Activated T-helper 17 cell treated with anti-CD3 and anti-CD28 coated beads, Interleukin-2, amount 50 U/mL, for 72 hours (primary cell): Measurements from ENCODE around the gene WDSUB1. TPM values are rescaled to one million over a fixed set of nuclear protein-coding genes. Genes with fewer than 3 reads are reported as not detected.
A peak's percentile ranks its signal among the peaks of the same experiment; 100 is the strongest.

Source experiments
- ATAC-seq: fragments of 150-1000 bp; cut with Tn5 transposase; replicated peaks from 2 replicates; pipeline ENCODE4 v1.10.0; 2021; ENCODE audit warnings: mild to moderate bottlenecking, moderate library complexity
- H3K27ac Mint-ChIP-seq: one replicate; pipeline ENCODE4 v1.8.0; 2022; ENCODE audit warnings: mixed read lengths
- H3K27me3 Mint-ChIP-seq: one replicate; pipeline ENCODE4 v1.8.0; 2022; ENCODE audit warnings: mixed read lengths
- H3K36me3 Mint-ChIP-seq: one replicate; pipeline ENCODE4 v1.8.0; 2022; ENCODE audit warnings: low read depth, mild to moderate bottlenecking, mixed read lengths
- H3K4me1 Mint-ChIP-seq: one replicate; pipeline ENCODE4 v1.8.0; 2022; ENCODE audit warnings: mixed read lengths
- H3K4me3 Mint-ChIP-seq: one replicate; pipeline ENCODE4 v1.8.0; 2022; ENCODE audit warnings: mild to moderate bottlenecking, mixed read lengths
- H3K9me3 Mint-ChIP-seq: one replicate; pipeline ENCODE4 v1.8.0; 2022; ENCODE audit warnings: mixed read lengths
- total RNA-seq, 2 donors: library from RNA; stranded (reverse); gene quantifications; one replicate each; pipeline ENCODE4 v1.2.3, GENCODE V29; 2022

The WDSUB1 gene, protein sequence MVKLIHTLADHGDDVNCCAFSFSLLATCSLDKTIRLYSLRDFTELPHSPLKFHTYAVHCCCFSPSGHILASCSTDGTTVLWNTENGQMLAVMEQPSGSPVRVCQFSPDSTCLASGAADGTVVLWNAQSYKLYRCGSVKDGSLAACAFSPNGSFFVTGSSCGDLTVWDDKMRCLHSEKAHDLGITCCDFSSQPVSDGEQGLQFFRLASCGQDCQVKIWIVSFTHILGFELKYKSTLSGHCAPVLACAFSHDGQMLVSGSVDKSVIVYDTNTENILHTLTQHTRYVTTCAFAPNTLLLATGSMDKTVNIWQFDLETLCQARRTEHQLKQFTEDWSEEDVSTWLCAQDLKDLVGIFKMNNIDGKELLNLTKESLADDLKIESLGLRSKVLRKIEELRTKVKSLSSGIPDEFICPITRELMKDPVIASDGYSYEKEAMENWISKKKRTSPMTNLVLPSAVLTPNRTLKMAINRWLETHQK
- 1 to 10 TPM; 7.6 to 7.8 TPM for total RNA-seq

DNA sequence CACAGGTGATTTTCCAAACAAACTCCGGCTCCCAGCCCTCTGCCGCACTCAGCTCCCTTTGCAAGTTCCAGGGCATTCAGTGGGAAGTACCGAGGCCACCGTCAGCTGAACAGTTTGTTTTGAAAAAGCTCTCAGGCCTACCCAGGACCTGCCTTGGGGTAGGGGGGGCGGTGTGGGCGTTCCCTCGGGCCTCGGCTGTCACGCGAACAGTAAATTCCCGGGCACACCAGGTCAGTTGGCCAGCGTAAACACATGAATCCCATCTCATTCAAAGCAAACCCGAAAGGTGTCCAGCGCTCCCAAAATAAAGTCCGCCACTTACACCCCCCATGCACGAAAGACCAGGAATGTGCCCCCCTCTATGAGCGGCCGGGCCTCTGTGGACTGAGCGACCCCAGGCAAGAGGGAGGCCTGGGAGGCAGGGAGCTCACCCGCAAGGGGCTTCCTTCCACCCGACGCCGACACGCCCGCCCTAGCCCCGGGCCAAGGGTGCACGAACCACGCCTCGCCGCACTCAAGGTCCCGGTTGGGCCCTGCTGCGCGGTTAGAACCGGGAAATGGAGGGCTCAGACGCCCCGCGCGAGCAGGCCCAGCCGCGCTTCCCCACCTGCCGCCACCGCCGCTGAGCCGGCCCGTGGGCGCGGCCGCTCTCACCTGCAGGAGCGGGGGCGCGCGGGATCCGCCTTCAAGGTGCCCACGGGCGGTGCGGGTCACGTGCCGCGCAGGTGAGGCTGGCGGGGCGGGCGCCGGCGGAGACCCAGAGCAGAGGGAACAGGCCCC is at the start of gene WDSUB1:
WDSUB1 (minus strand) TSS at position 775 of the 780 bp plus-strand sequence. CDS start 3,634 bp downstream, outside the sequence.
- Mint-ChIP-seq H3K4me1 (peaks cover 13% of the 10 kb centered on the region), H3K4me3 (peak within 1 kb of the TSS; percentile 87), H3K27me3 (no peaks in the 10 kb centered on the region), H3K36me3 (peaks cover 5% of the 10 kb centered on the region), H3K27ac (peak within 1 kb of the TSS; percentile 83), H3K9me3 (no peaks in the 10 kb centered on the region)
- ATAC-seq = peak; percentile 48

GRCh38 chr2:159326569-159327255 is 40.2 kb upstream of the WDSUB1 start:
- H3K27me3 Mint-ChIP-seq = no peaks in the 10 kb centered on the region
- no peak for ATAC-seq

GRCh38 chr2:159322419-159322818 is 35.9 kb upstream of the WDSUB1 start:
- H3K4me3 Mint-ChIP-seq = no peak overlapping the region
- H3K27me3 Mint-ChIP-seq = no peaks in the 10 kb centered on the region
- H3K36me3 Mint-ChIP-seq = peaks cover 37% of the 10 kb centered on the region
- no peak for ATAC-seq
- H3K27ac Mint-ChIP-seq = no peak overlapping the region
- H3K9me3 Mint-ChIP-seq = no peaks in the 10 kb centered on the region
- no peaks in the 10 kb centered on the region for H3K4me1 Mint-ChIP-seq

More at GRCh38 chr2:159326569-159327255, 40.2 kb upstream of the WDSUB1 start:
- Mint-ChIP-seq H3K4me1 (no peaks in the 10 kb centered on the region), H3K27ac (no peak overlapping the region), H3K36me3 (peaks cover 42% of the 10 kb centered on the region), H3K9me3 (no peaks in the 10 kb centered on the region), H3K4me3 (no peak overlapping the region)

DNA sequence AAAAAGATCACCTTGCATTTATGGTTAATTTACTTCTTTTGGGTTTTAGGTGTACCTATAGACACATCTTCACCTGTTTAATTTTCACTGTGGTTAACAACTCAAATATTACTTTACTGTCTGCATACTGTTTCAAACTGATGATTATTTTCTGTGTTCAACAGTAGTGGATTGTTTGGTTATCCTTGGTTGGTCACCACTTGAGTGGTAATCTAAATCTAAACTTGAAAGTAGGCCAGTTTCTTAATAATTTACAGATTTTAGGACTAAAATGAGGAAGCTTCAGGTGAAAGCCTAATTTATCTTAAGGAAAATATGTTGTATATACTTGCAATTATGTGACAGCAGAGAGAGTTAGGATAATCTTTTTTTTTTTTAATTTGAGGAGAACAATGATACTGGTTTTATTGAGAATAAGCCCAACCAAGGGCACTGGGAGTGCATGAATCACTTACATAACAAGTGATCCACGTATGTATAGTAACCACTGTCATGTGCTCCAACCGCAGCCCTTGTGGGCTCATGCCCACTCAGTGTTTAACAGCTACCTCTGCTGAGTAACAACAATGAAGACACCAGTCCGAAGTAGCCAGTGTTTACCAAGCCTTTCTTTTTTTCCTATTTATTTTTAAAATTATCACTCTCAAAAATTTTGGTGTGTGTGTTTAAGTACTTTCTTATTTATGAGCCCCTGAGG is 31.0 kb upstream of the WDSUB1 start:
- Mint-ChIP-seq H3K4me3 (no peak overlapping the region), H3K27me3 (no peaks in the 10 kb centered on the region), H3K36me3 (peaks cover 17% of the 10 kb centered on the region), H3K4me1 (no peaks in the 10 kb centered on the region), H3K27ac (no peak overlapping the region), H3K9me3 (no peaks in the 10 kb centered on the region)
- no peak for ATAC-seq

DNA sequence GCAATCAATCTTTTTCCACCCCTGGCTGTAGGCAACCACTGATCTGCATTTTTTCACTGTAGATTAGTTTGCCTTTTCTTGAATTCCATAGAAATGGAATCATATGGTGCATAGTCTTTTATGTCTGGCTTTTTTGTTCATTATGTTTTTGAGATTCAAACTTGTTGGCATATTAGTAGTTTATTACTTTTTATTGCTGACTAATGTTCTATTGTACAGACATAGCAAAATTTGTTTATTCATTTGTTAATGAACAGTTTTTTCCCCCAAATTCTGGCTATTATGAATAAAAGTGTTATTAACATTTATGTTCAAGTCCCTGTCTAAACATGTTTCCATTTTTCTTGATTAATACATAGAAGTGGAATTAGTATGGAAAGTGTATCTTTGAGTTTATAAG is 21.4 kb upstream of the WDSUB1 start:
- H3K4me1 Mint-ChIP-seq = no peaks in the 10 kb centered on the region
- H3K27ac Mint-ChIP-seq = no peak overlapping the region
- H3K36me3 Mint-ChIP-seq = no peaks in the 10 kb centered on the region
- H3K27me3 Mint-ChIP-seq = peaks cover 13% of the 10 kb centered on the region
- no peak for ATAC-seq
- H3K4me3 Mint-ChIP-seq = no peak overlapping the region
- H3K9me3 Mint-ChIP-seq = peaks cover 11% of the 10 kb centered on the region

GRCh38 chr2:159300586-159300985 is 14.1 kb upstream of the WDSUB1 start:
- no peak for ATAC-seq
- peaks cover 7% of the 10 kb centered on the region for H3K27me3 Mint-ChIP-seq
- H3K4me3 Mint-ChIP-seq = no peak overlapping the region
- peaks cover 11% of the 10 kb centered on the region for H3K9me3 Mint-ChIP-seq
- no peak overlapping the region for H3K27ac Mint-ChIP-seq
- no peaks in the 10 kb centered on the region for H3K36me3 Mint-ChIP-seq
- H3K4me1 Mint-ChIP-seq = no peaks in the 10 kb centered on the region

GRCh38 chr2:159298967-159299366 is 12.5 kb upstream of the WDSUB1 start:
- Mint-ChIP-seq H3K36me3 (no peaks in the 10 kb centered on the region), H3K27me3 (peaks cover 3% of the 10 kb centered on the region), H3K9me3 (peaks cover 1% of the 10 kb centered on the region), H3K4me1 (no peaks in the 10 kb centered on the region), H3K4me3 (no peak overlapping the region), H3K27ac (no peak overlapping the region)
- ATAC-seq = no peak

DNA sequence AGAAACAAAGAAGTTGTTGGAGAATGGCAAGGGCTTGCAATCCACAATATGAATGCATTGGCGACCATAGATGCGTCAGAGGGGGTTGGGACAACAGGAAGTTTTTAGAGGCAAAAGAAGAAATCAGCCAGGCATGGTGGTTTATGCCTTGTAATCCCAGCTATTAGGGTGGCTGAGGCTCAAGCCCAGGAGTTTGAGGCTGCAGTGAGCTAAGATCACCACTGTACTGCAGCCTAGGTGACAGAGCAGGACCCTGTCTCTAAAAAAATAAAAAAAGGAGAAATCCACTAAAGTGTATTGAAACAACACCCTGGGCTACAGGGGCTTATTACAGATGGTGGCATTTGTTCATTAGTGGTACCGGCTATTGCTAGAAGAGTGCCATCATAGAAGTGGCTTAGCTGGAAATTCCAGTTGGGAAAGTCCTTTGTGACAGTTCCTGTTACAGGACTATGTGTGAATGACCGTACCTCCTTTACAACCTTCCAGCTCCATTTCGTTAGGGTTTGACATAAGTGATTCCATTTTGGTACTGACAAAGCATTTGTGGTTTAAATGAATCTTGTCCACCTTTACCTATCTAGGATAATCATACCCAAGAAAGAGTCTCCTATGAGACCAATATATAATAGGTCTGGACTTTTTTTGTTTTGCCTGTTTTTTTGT is 10.7 kb upstream of the WDSUB1 start:
- H3K27ac Mint-ChIP-seq = no peak overlapping the region
- no peaks in the 10 kb centered on the region for H3K4me1 Mint-ChIP-seq
- no peak for ATAC-seq
- H3K9me3 Mint-ChIP-seq = no peaks in the 10 kb centered on the region
- H3K27me3 Mint-ChIP-seq = peaks cover 3% of the 10 kb centered on the region
- no peaks in the 10 kb centered on the region for H3K36me3 Mint-ChIP-seq
- H3K4me3 Mint-ChIP-seq = no peak overlapping the region

- Mint-ChIP-seq H3K27me3 (no peaks in the 10 kb centered on the region), H3K9me3 (no peaks in the 10 kb centered on the region), H3K4me1 (peaks cover 9% of the 10 kb centered on the region), H3K4me3 (no peak overlapping the region), H3K27ac (no peak overlapping the region), H3K36me3 (no peaks in the 10 kb centered on the region)
- ATAC-seq = no peak
Observed at GRCh38 chr2:159292157-159292556, 5.7 kb upstream of the WDSUB1 start.

- no peaks in the 10 kb centered on the region for H3K27me3 Mint-ChIP-seq
- H3K4me1 Mint-ChIP-seq = peaks cover 9% of the 10 kb centered on the region
- no peaks in the 10 kb centered on the region for H3K9me3 Mint-ChIP-seq
- peak overlapping the region; percentile 13 for H3K4me3 Mint-ChIP-seq
- no peak for ATAC-seq
- no peaks in the 10 kb centered on the region for H3K36me3 Mint-ChIP-seq
- H3K27ac Mint-ChIP-seq = no peak overlapping the region
Observed at GRCh38 chr2:159290289-159290907, 3.9 kb upstream of the WDSUB1 start.

DNA sequence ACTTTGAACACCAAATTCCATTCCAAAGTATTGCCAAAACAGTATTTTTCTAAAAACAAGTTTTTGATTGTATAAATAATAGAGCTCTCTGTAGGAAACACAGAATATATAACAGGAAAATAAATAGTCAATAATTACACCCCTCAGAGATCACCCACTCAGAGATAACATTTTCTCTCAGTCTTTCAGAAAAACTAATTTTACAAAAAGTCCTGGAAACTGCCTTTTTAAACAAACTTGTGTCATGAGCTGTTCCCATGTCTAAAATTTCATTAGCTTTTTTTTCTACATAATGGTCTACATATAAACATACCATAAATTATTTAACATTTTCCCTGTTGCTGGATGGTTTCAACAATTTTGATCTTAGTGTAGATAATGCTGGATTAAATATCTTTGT is 1.2 kb upstream of the WDSUB1 start:
- ATAC-seq = no peak
- peaks cover 13% of the 10 kb centered on the region for H3K4me1 Mint-ChIP-seq
- no peaks in the 10 kb centered on the region for H3K36me3 Mint-ChIP-seq
- peak overlapping the region; percentile 87 for H3K4me3 Mint-ChIP-seq
- H3K9me3 Mint-ChIP-seq = no peaks in the 10 kb centered on the region
- no peaks in the 10 kb centered on the region for H3K27me3 Mint-ChIP-seq
- H3K27ac Mint-ChIP-seq = no peak overlapping the region

GRCh38 chr2:159286709-159287441 is 372 bp upstream of the WDSUB1 start:
- ATAC-seq = peak; percentile 97
- Mint-ChIP-seq H3K36me3 (no peaks in the 10 kb centered on the region), H3K4me3 (peak overlapping the region; percentile 87), H3K9me3 (no peaks in the 10 kb centered on the region), H3K27me3 (no peaks in the 10 kb centered on the region), H3K27ac (peak overlapping the region; percentile 83), H3K4me1 (peaks cover 13% of the 10 kb centered on the region)

DNA sequence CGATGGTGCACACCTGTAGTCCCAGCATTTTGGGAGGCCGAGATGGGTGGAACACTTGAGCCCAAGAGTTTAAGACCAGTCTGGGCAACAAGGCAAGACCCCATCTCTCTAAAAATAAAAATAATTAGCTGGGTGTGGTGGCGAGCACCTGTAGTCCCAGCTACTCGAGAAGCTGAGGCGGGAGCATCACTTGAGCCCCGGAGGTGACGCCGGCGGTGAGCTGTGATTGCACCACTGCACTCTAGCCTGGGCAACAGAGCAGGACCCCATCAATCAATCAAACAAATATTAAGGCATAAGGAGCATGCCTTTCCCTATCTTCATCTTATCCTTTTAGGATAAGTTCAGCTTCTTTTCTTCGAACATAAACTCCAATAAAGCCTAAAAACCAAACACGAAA is 1.1 kb downstream of the WDSUB1 start:
- Mint-ChIP-seq H3K36me3 (peaks cover 6% of the 10 kb centered on the region), H3K9me3 (no peaks in the 10 kb centered on the region), H3K4me1 (peaks cover 9% of the 10 kb centered on the region), H3K4me3 (peak overlapping the region; percentile 87), H3K27ac (peak overlapping the region; percentile 79), H3K27me3 (no peaks in the 10 kb centered on the region)
- ATAC-seq = no peak
